Stimulated activated CD4-positive, alpha-beta T cell treated with anti-CD3 and anti-CD28 coated beads, TNF-alpha, amount 100 ng/mL, for 24 hours (primary cell): Measurements from ENCODE around the gene C5orf15.
A peak's percentile ranks its signal among the peaks of the same experiment; 100 is the strongest.
"Not testable (repeated sequence)": the region's sequence is repeated elsewhere in the genome, so short reads cannot be mapped to it uniquely, and the experiment has no call there.

Source experiments
- DNase-seq, 3 experiments: peaks; one replicate each; pipeline ENCODE4 v3.0.0-alpha.2; 2020; ENCODE audit warnings: low read depth in 3 of 3

C5orf15 gene

GRCh38 chr5:133937628-133938027, 30.8 kb downstream of the C5orf15 start:
- not testable (repeated sequence) for DNase-seq

- DNase-seq = no peak
These were observed 31.8 kb downstream of the C5orf15 start for GRCh38 chr5:133936651-133937015.

DNA sequence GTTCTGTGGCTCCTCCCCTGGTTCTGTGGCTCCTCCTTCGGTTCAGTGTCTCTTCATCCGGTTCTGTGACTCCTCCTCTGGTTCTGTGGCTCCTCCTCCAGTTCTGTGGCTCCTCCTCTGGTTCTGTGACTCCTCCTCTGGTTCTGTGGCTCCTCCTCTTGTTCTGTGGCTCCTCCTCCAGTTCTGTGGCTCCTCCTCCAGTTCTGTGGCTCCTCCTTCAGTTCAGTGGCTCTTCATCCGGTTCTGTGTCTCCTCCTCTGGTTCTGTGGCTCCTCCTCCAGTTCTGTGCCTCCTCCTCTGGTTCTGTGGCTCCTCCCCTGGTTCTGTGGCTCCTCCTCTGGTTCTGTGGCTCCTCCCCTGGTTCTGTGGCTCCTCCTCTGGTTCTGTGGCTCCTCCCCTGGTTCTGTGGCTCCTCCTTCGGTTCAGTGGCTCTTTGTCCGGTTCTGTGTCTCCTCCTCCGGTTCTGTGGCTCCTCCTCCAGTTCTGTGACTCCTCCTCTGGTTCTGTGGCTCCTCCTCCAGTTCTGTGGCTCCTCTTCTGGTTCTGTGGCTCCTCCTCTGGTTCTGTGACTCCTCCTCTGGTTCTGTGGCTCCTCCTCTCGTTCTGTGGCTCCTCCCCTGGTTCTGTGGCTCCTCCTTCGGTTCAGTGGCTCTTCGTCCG, 32.3 kb downstream of the C5orf15 start:
- DNase-seq = not testable (repeated sequence)

DNA sequence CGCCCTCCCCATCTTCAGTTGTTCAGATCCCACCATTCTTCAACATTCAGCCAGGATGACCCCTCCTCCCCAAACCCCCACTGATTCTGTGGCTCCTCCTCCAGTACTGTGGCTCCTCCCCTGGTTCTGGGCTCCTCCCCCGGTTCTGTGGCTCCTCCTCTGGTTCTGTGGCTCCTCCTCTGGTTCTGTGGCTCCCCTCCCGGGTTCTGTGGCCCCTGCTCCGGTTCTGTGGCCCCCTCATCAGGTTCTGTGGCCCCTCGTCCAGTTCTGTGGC, 32.8 kb downstream of the C5orf15 start:
- DNase-seq = no peak

GRCh38 chr5:133934822-133935666, 33.4 kb downstream of the C5orf15 start:
- DNase-seq = no peak

- DNase-seq = no peak
These were observed 34.1 kb downstream of the C5orf15 start for GRCh38 chr5:133934311-133934710.

DNA sequence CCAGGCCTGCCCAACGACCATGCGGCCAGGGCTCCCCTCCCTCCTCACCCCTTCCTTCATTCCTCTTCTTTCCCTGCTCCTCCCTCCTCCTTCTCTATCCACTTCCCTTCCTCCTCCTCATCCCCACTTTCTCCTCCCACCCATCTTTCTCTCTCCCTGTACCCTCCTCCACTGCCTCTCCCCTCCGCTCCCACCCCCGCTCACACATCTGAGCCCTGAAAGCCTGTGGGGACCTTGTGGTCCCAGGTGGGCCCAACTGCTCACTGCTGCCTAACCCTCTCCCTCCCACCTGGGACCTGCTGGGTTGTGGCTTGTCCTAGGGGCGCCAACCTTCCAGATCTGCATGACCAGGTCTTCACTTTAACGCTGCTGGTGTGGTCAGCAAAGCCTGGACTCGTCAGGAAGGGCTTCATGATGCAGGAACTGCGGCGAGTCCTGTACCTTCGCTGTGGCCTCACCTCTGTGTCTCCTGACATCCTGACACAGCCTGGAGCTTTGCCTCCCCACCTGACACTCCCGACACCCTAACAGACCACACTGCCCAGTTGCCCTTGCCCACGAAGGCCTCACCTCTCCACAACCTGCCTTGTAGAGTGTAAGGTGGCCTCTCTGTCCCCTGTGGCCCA, 34.6 kb downstream of the C5orf15 start:
- DNase-seq = no peak

- no peak for DNase-seq
These were observed 35.3 kb downstream of the C5orf15 start for GRCh38 chr5:133933169-133933509.

DNA sequence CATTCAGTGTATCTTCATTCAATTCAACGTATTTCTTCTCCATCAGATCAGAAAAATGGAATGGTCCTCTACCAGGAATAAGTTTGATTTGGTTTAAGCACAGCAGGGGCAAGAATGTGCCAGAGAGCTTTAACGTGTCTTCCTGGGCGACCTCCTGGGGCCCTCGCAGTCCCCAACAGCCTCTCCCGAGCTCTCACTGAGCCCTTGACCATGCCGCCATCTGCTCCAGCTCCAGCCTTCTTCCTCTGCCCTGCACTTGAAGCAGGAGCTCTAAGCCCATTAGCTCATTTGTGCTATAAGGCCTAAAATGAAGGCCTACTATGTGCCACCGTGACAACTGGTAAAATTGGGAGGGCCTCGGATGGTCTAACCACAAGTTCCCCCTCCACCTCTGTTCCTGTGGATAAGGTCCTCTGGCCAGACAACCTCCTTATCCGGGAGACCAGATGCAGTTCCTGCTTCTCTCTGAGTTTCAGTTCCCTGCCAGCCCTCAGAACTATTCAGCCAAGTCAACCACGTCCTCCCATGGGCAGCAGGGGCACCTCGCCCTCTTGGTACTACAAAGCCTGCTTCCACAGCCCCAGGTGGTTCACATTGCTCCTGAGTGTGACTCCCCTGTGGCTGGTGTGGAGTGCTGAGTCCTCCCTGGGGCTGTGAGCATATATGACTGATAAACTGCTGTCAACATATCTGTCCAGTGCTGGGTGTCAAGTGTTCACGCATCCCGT, 35.8 kb downstream of the C5orf15 start:
- DNase-seq = no peak

- no peak for DNase-seq
These were observed 36.9 kb downstream of the C5orf15 start for GRCh38 chr5:133931546-133931945.

DNA sequence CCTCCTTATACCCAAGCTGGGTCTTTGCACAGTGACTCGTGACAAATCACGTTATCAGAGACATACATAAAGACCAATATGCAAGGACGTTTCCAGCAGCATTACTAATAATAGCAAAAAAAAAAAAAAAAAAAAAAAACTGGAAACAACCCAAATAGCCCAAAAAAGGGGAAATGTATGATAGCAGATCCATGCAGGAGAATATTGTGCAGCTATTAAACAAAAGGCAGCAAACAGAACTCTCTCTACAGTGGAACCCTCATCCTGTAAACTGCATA, 37.7 kb downstream of the C5orf15 start:
- DNase-seq = no peak

- peak; percentile 59 to 78 (median 70) for DNase-seq
These were observed 38.2 kb downstream of the C5orf15 start for GRCh38 chr5:133930061-133930812.

DNA sequence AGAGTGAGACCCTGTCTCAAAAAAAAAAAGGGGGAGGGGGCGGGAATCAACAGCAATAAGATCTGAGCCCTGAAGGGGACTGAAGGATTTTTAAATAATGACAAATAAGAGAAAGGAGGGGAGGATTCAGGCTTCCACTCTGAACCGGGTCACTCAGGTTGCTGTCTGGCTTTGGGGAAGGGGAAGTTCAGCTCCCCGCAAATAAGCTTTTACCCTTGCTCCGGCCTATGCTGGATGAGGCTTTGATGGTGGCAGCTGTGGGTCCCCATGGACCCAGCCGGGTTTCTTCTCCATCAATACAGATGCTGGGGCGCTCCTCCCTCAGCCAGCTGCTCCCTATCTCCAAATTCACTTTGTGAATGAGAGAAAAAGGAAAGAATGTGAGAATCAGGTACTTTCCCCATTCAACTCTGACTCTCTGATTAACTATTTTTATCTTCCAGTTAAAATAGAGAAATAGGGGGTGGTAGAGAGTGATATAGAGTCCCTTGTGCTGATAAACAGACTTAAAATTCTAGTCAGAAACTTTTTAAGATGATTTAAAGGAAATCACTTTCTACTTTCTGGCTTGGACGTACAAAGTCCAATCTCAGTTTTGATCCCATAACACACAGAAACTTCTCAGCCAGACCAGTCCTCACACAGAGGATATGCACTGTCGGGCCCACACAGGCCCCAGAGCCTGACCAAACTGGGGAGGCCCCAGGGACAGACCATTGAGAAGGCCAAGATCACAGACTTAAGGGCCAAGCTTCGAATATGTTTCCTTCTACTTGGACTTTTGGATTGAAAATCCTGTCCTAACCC, 39.6 kb downstream of the C5orf15 start:
- no peak for DNase-seq

DNA sequence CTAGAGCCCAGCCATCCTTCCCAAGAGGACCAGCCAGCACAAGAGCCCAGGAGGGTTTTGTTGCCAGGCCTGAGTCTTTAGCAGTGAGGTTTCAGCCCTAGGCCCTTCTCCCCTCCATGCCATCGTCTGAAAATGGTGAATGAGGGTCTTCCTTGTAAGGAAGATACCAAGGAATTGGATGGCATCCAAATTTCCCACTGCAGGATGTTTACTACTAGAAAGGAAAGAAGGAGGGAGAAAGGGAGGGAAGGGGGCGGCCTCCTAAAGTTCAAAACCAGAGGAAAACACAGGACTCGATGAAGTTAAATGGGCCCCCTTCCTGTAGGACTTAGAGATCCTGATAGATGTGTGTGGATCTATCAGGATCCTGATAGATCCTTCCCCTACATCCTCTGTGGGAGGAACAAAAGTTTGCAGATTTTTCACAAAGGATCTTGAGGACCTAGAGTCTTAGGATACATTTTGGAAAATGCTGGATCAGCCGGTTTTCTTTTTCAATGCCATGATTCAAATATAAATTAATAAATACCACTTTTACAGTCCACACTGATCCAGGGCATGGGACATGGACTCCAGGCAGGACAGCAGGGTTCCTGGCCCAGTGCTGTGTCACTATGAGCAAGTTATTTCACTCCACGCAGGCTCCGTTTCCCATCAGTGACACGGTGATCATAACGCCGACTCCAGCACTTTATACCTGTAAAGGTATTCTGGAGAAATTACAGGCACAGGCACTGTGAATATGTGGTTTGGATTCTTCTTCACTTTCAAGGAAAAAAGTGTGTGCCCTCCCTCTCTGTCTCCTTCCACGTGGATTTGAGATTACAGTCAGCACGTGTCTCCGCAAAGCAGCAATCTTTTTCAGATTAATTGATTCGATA, 40.9 kb downstream of the C5orf15 start:
- DNase-seq = no peak

GRCh38 chr5:133926489-133927299, 41.7 kb downstream of the C5orf15 start:
- no peak for DNase-seq

DNA sequence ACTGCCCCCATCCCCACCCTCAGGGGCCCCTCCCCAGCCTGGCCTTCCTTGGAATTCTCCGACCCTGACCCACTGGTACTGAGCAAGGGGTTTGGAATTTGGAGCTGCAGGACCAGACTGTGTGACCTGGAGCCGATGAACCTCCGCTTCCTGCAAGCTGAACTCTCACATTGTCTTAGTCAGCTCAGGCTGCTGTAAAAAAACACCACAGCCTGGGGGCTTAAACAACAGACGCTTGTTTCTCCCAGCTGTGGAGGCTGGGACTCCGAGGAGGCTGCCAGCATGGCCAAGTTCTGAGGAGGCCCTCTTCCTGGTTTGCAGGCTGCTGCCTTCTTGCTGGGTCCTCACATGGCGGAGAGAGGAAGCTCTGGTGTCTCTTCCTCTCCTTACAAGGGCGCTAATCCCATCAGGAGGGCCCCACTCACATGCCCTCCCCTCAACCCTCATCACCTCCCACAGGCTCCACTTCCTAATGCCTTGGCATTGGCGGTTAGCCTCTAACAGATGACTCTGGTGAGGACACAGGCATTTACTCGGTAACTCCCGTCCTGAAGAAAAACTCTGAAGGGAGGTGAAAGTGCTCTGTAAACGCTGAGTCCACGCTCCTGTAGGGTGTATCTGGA, 42.4 kb downstream of the C5orf15 start:
- DNase-seq = no peak

- DNase-seq = no peak
These were observed 43.2 kb downstream of the C5orf15 start for GRCh38 chr5:133925269-133925668.

GRCh38 chr5:133924221-133924920, 44.1 kb downstream of the C5orf15 start:
- no peak for DNase-seq
